Activated CD4-positive, alpha-beta memory T cell treated with anti-CD3 and anti-CD28 coated beads, Interleukin-2, amount 10 ng/mL, durations not matched to agents 7 days and 5 days (primary cell): Measurements from ENCODE around the gene RASL10B. TPM values are rescaled to one million over a fixed set of nuclear protein-coding genes. Genes with fewer than 3 reads are reported as not detected.

Experiments used
- CTCF ChIA-PET: fragments of 350-600 bp; sonication (Branson Sonifier 250); formaldehyde crosslinking; loops from one replicate; lab custom pipeline; 2021; ENCODE audit warnings: antibody characterized with exemption, inconsistent platforms; lab: Charles Lee
- POLR2A ChIA-PET: fragments of 350-600 bp; sonication (Branson Sonifier 250); formaldehyde crosslinking; loops from one replicate; lab custom pipeline; 2021; ENCODE audit warnings: antibody characterized with exemption; lab: Charles Lee
- DNase-seq: peaks from one replicate; pipeline ENCODE4 v3.0.0-alpha.2; 2020
- H3K27ac Mint-ChIP-seq: one replicate; pipeline ENCODE4 v1.8.0; 2021; ENCODE audit warnings: mild to moderate bottlenecking, mixed read lengths
- H3K27me3 Mint-ChIP-seq: one replicate; pipeline ENCODE4 v1.8.0; 2021; ENCODE audit warnings: mixed read lengths
- H3K36me3 Mint-ChIP-seq: one replicate; pipeline ENCODE4 v1.8.0; 2021; ENCODE audit warnings: low read depth, mixed read lengths
- H3K4me1 Mint-ChIP-seq: one replicate; pipeline ENCODE4 v1.8.0; 2021; ENCODE audit warnings: mixed read lengths
- H3K4me3 Mint-ChIP-seq: one replicate; pipeline ENCODE4 v1.8.0; 2021; ENCODE audit warnings: mild to moderate bottlenecking, mixed read lengths
- H3K9me3 Mint-ChIP-seq: one replicate; pipeline ENCODE4 v1.8.0; 2021; ENCODE audit warnings: mixed read lengths
- total RNA-seq, 2 experiments: library from RNA; stranded (reverse); gene quantifications; one replicate each; pipeline ENCODE4 v1.2.3, GENCODE V29; 2021

Gene RASL10B
- total RNA-seq, 2 experiments from 2014 or later = 0.08 to 0.33 TPM

DNA sequence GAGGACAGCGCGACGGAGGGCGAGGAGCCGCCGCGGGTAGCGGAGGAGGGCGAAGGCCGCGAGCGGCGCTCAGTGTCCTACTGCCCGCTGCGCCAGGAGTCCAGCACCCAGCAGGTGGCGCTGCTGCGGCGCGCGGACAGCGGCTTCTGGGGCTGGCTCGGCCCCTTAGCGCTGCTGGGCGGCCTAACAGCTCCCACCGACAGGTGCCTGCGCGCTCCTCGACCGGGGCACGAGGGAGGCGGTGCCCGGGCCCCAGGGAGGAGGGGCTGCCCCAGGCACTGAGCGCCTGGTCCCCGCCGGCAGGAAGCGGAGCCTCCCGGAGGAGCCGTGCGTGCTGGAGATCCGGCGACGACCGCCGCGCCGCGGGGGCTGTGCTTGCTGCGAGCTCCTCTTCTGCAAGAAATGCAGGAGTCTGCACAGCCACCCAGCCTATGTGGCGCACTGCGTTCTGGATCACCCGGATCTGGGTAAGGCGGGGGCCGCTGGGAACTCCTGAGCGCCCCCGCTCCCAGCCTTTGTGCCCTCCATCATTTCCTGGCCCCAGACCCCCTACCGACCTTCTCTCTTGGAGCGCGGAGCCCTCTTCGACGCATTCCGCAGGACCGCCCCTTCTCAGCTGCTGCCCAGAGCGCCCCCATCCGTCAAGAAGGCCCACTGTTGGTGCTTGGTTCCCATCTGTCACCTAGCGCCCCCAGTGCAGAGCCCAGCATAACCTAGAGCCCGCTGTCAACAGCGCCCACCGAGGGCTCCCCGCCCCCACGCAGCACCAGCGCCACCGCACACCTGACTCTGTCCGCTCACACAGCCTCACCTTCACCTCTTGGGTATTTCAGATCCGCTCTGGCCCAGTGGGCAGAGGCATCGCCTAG lies 32.9 kb downstream of the RASL10B start:
- POLR2A ChIA-PET = interaction anchor here (0.8 to 7.6 kb wide), 6 partner anchors 21 to 176 kb away, joined by 3 to 89 read pairs (median 4); partner anchors contain the start of genes MMP28 and TAF15
- peak overlapping the region; percentile 82 for H3K4me3 Mint-ChIP-seq
- CTCF ChIA-PET = interaction anchor here (0.6 to 12.7 kb wide), 59 partner anchors 9 to 794 kb away, joined by 3 to 286 read pairs (median 5); partner anchors contain the start of genes CCL5, GAS2L2, MMP28 and RASL10B
- no peaks in the 10 kb centered on the region for H3K36me3 Mint-ChIP-seq
- peaks cover 9% of the 10 kb centered on the region for H3K4me1 Mint-ChIP-seq
- H3K9me3 Mint-ChIP-seq = no peaks in the 10 kb centered on the region
- peak; percentile 89 for DNase-seq
- peaks cover 4% of the 10 kb centered on the region for H3K27me3 Mint-ChIP-seq
- H3K27ac Mint-ChIP-seq = peak overlapping the region; percentile 65

- no peak for DNase-seq
- H3K27me3 Mint-ChIP-seq = peaks cover under 1% of the 10 kb centered on the region
- peak overlapping the region; percentile 82 for H3K4me3 Mint-ChIP-seq
- no peaks in the 10 kb centered on the region for H3K9me3 Mint-ChIP-seq
- ChIA-PET CTCF (interaction anchor here (1.0 to 12.7 kb wide), 12 partner anchors 8 to 148 kb away, joined by 3 to 286 read pairs (median 6); partner anchors contain the start of gene TAF15), POLR2A (interaction anchor here (1.4 to 7.6 kb wide), 2 partner anchors 44 to 92 kb away, joined by 3 to 89 read pairs; partner anchors contain the start of gene TAF15)
- H3K27ac Mint-ChIP-seq = no peak overlapping the region
- peaks cover 9% of the 10 kb centered on the region for H3K4me1 Mint-ChIP-seq
- no peaks in the 10 kb centered on the region for H3K36me3 Mint-ChIP-seq
Observed at GRCh38 chr17:35765086-35765710, 33.8 kb downstream of the RASL10B start.

DNA sequence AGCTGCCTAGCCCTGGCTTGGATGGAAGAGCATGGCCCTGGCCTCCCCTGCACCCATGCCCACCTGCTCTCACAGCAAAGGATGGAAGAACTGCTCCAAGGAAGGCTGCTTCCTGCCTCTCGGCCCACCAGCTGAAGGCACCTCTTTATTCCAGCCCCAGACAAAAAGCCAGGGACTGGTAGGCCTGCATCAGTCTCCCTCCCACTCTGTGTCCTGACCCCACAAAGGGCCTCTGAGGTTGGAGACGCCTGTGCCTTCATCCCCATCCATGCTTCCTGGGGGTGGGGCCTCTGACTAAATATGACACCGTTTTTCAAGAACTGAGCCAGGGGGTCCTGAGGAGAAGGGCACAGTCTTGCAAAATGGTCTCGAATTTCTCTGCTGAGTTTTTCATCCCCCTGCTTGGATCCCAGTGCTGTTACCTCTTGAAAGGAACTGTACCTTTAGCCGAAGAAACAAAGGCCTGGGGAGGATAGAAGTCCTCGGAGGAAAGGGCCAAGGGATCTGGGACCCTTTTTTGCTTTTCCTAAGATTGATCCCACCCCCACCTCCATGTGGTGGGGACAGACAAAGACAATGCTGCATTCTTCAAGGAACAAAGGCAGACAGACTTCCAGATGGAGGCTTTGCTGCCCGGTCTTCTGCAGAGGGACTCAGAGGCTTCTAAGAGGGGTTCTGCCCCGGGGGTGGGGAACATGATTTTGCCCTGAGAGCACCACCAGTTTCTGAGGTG lies 34.5 kb downstream of the RASL10B start:
- no peaks in the 10 kb centered on the region for H3K36me3 Mint-ChIP-seq
- H3K4me3 Mint-ChIP-seq = no peak overlapping the region
- peaks cover 9% of the 10 kb centered on the region for H3K4me1 Mint-ChIP-seq
- H3K9me3 Mint-ChIP-seq = no peaks in the 10 kb centered on the region
- H3K27me3 Mint-ChIP-seq = no peaks in the 10 kb centered on the region
- ChIA-PET CTCF (interaction anchor here (1.0 to 12.7 kb wide), 6 partner anchors 8 to 42 kb away, joined by 3 to 286 read pairs (median 6); partner anchors contain the start of gene TAF15), POLR2A (interaction anchor here (7.6 kb wide), 1 partner anchor 44 kb away, joined by 89 read pairs; the partner anchor contains the start of gene TAF15)
- H3K27ac Mint-ChIP-seq = no peak overlapping the region
- no peak for DNase-seq

DNA sequence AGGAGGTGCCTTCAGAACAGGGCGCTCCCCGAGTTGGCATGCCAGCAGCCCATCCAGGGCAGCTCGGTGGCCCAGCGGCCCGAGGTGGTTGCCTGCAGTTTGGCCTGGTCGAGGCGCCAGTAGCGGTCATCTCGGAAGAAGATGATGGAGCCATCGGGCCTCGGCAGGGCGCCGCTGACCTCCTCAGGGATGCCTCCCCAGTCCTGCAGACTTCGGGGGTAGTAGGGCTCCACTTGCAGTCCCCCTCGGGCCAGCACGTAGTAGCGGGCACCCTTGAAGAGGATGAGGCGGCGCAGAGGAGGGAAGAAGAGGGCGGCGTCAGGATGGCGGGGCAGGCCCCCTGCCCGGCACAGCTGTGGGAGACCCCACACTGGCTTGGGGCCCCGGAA lies 35.0 kb downstream of the RASL10B start:
- no peak for DNase-seq
- Mint-ChIP-seq H3K4me3 (no peak overlapping the region), H3K27me3 (no peaks in the 10 kb centered on the region), H3K9me3 (no peaks in the 10 kb centered on the region), H3K36me3 (no peaks in the 10 kb centered on the region), H3K4me1 (peaks cover 9% of the 10 kb centered on the region), H3K27ac (no peak overlapping the region)
- ChIA-PET CTCF (interaction anchor here (0.8 to 12.7 kb wide), 5 partner anchors 9 to 41 kb away, joined by 3 to 286 read pairs (median 4); partner anchors contain the start of gene TAF15), POLR2A (interaction anchor here (7.6 kb wide), 1 partner anchor 43 kb away, joined by 89 read pairs; the partner anchor contains the start of gene TAF15)

- Mint-ChIP-seq H3K27me3 (peaks cover 3% of the 10 kb centered on the region), H3K4me1 (peaks cover 9% of the 10 kb centered on the region), H3K36me3 (no peaks in the 10 kb centered on the region), H3K4me3 (no peak overlapping the region), H3K27ac (no peak overlapping the region), H3K9me3 (no peaks in the 10 kb centered on the region)
- CTCF ChIA-PET = interaction anchor here (0.8 to 12.7 kb wide), 6 partner anchors 9 to 41 kb away, joined by 3 to 286 read pairs (median 4); partner anchors contain the start of gene TAF15
- POLR2A ChIA-PET = interaction anchor here (7.6 kb wide), 1 partner anchor 42 kb away, joined by 89 read pairs; the partner anchor contains the start of gene TAF15
- DNase-seq = peak; percentile 34
Observed at GRCh38 chr17:35766903-35767510, 35.6 kb downstream of the RASL10B start.

DNA sequence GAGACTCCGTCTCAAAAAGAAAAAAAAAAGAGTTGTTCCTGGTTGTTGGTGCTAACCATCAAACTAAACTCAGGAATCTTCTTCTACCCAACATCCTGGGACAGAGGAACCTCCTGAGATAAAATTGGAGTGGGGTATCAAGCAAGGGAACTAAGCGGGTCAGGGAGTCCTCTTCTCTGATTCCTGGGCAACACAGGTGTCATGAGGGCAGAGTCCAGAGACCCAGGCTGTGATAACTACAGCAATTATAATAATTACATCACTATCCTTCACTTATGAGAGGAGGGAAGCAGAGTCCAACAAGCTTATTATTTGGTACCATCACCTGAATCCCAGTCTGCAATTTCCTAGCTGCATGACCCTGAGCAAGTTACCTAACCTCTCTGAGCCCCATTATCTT lies 37.4 kb downstream of the RASL10B start:
- Mint-ChIP-seq H3K9me3 (no peaks in the 10 kb centered on the region), H3K27me3 (peaks cover 11% of the 10 kb centered on the region), H3K27ac (no peak overlapping the region), H3K36me3 (no peaks in the 10 kb centered on the region), H3K4me1 (peaks cover 9% of the 10 kb centered on the region), H3K4me3 (no peak overlapping the region)
- POLR2A ChIA-PET = interaction anchor here (7.6 kb wide), 1 partner anchor 41 kb away, joined by 89 read pairs; the partner anchor contains the start of gene TAF15
- DNase-seq = no peak
- CTCF ChIA-PET = interaction anchor here (1.2 to 12.7 kb wide), 2 partner anchors 28 to 39 kb away, joined by 3 to 286 read pairs; partner anchors contain the start of gene TAF15

- H3K9me3 Mint-ChIP-seq = no peaks in the 10 kb centered on the region
- ChIA-PET POLR2A (interaction anchor here (7.6 kb wide), 1 partner anchor 39 kb away, joined by 89 read pairs; the partner anchor contains the start of gene TAF15), CTCF (interaction anchor here (1.1 to 12.7 kb wide), 3 partner anchors 24 to 38 kb away, joined by 3 to 286 read pairs (median 3); partner anchors contain the start of gene TAF15)
- DNase-seq = no peak
- no peaks in the 10 kb centered on the region for H3K36me3 Mint-ChIP-seq
- peaks cover under 1% of the 10 kb centered on the region for H3K4me1 Mint-ChIP-seq
- H3K27ac Mint-ChIP-seq = no peak overlapping the region
- peaks cover 11% of the 10 kb centered on the region for H3K27me3 Mint-ChIP-seq
- H3K4me3 Mint-ChIP-seq = no peak overlapping the region
Observed at GRCh38 chr17:35769895-35770486, 38.6 kb downstream of the RASL10B start.

DNA sequence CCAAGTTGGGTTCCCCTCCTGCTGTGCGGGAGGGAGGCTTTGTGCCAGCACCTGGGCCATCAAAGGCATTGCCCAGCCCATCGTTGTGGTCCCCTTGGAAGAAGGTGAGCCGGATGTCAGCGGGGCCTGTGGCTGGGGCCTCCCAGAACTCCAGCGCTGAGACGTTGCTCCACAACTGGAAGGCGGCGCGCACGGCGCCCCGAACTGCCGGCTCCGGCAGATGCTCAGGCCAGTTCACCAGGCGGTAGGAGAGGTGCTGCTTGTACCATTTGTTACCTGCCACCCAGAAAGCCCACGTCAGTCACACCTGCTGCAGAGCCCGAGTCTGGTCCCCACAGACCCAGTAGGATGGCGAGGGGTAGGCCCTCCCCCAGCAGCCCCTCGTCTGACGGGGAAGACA lies 41.7 kb downstream of the RASL10B start:
- CTCF ChIA-PET = interaction anchor here (1.5 kb wide), 1 partner anchor 8 kb away, joined by 7 read pairs; no protein-coding TSS in a partner anchor
- H3K4me1 Mint-ChIP-seq = no peaks in the 10 kb centered on the region
- peaks cover 23% of the 10 kb centered on the region for H3K27me3 Mint-ChIP-seq
- no peaks in the 10 kb centered on the region for H3K36me3 Mint-ChIP-seq
- no peaks in the 10 kb centered on the region for H3K9me3 Mint-ChIP-seq
- H3K4me3 Mint-ChIP-seq = no peak overlapping the region
- no peak for DNase-seq
- no peak overlapping the region for H3K27ac Mint-ChIP-seq
- POLR2A ChIA-PET = no interaction called here

DNA sequence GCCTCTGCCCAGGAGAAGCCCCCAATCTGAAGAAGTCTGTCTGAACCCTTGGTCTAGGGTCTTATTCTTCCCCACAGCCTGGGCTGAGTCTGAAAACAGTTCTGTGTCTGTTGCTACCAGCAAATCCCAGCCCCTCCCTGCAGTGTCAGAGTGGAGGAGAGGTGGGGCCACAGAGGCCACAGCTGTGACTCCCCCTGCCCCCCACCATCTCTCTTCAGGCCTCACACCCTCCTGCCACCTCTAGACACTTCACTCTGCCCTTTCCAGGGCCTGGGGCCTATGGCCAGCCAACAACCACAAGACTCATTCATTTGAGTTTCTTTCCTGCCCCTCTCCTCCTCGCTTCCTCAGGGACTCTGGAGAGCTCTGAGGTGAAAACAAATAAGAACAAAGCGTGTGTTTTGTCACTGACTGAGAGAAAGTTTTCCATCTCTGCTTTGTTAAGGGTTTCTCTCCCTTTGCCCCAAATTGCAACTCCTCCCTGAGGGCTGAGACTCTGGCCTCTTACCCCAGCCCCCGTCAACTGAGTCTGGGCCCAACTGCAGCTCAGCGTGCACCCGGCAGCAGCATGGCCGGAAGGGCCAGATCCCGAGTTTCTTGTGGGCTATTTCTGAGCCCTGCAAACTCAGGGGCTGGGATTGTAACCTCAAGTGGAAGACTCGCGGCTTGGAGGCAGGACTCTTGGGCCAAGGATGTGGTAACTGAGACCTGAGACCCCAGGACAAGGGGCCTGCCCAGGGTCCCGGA lies 42.4 kb downstream of the RASL10B start:
- POLR2A ChIA-PET = interaction anchor here (1.1 kb wide), 1 partner anchor 35 kb away, joined by 3 read pairs; the partner anchor contains the start of gene TAF15
- Mint-ChIP-seq H3K4me1 (no peaks in the 10 kb centered on the region), H3K9me3 (no peaks in the 10 kb centered on the region), H3K27ac (no peak overlapping the region), H3K27me3 (peaks cover 29% of the 10 kb centered on the region), H3K36me3 (no peaks in the 10 kb centered on the region), H3K4me3 (no peak overlapping the region)
- DNase-seq = no peak
- CTCF ChIA-PET = interaction anchor here (1.5 kb wide), 1 partner anchor 9 kb away, joined by 7 read pairs; no protein-coding TSS in a partner anchor

GRCh38 chr17:35774499-35774898 lies 43.1 kb downstream of the RASL10B start:
- no peak overlapping the region for H3K27ac Mint-ChIP-seq
- no peaks in the 10 kb centered on the region for H3K4me1 Mint-ChIP-seq
- H3K27me3 Mint-ChIP-seq = peaks cover 31% of the 10 kb centered on the region
- H3K4me3 Mint-ChIP-seq = no peak overlapping the region
- POLR2A ChIA-PET = interaction anchor here (1.1 kb wide), 1 partner anchor 34 kb away, joined by 3 read pairs; the partner anchor contains the start of gene TAF15
- DNase-seq = no peak
- no peaks in the 10 kb centered on the region for H3K36me3 Mint-ChIP-seq
- CTCF ChIA-PET = interaction anchor here (1.5 to 2.5 kb wide), 2 partner anchors 10 kb away, joined by 7 to 9 read pairs; no protein-coding TSS in a partner anchor
- no peaks in the 10 kb centered on the region for H3K9me3 Mint-ChIP-seq
